GM19351 (cell line): ENCODE results near the gene NUP210L.
"Not testable (repeated sequence)": the region's sequence is repeated elsewhere in the genome, so short reads cannot be mapped to it uniquely, and the experiment has no call there.

Experiments used
- ATAC-seq: cut with Tn5 transposase; IDR thresholded peaks from one replicate; pipeline ENCODE4 v1.9.1; 2021; ENCODE audit warnings: mild to moderate bottlenecking, moderate library complexity; ENCODE audit not compliant: unreplicated experiment

NUP210L gene

DNA sequence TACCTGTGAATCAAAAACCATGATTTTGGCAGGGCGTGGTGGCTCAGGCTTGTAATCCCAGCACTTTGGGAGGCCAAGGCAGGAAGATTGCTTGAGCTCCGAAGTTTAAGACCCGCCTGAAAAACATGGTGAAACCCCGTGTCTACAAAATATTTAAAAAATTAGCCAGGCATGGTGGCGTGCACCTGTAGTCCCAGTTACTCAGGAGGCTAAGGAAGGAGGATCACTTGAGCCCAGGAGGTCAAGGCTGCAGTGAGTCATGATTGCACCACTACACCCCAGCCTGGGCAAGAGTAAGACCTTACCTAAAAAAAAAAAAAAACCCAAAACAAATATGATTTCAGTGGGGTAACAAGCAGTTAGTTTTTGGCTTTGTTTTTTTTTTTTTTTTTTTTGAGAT, 54.7 kb downstream of the NUP210L start:
- not testable (repeated sequence) for ATAC-seq

DNA sequence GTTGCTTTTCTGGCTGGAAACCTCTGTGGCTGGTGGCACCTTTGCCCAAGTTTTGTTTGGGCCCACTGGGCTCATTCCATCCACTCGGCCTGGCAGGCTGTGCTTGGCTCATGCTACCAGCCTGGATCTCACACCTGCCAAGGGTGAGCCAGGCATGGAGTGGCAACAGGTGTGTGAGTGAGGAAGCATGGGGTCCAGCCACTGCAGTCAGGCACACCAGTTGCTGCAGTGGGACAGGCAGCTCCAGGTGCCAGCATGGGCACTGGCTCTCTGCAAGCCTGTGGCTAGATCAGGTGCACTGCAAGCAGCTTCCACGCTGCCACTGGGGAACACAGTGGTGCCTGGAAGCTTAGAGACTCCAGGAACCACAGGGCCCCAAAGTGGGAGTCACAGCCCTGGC, 57.0 kb downstream of the NUP210L start:
- no peak for ATAC-seq

DNA sequence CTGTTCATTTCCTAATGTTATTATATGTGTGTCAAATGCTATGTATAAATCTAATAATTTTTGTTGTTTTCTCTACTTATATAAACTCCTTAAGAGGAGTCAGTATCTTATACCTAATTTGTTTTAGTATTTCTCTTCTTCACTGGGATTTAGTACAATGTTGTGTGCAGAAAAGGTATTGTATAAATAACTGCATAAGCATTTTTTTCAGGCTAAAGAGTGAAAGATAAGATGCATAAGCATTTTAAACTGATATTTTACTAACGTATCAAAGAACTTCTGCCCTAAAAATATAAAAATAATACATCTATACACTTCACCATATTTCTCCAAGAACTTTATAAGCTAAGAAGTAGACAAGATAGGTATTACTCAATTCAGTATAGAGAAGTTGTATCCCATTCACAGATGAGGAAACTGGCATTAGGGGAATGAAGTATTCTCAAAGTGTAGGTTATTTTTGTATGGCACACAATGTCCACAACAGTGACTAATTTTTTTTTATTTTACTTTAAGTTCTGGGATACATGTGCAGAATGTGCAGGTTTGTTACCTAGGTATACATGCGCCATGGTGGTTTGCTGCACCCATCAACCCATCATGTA, 59.3 kb downstream of the NUP210L start:
- no peak for ATAC-seq

GRCh38 chr1:154094411-154094810, 60.5 kb downstream of the NUP210L start:
- no peak for ATAC-seq

- no peak for ATAC-seq
Measured at GRCh38 chr1:154093699-154094098, 61.2 kb downstream of the NUP210L start.

DNA sequence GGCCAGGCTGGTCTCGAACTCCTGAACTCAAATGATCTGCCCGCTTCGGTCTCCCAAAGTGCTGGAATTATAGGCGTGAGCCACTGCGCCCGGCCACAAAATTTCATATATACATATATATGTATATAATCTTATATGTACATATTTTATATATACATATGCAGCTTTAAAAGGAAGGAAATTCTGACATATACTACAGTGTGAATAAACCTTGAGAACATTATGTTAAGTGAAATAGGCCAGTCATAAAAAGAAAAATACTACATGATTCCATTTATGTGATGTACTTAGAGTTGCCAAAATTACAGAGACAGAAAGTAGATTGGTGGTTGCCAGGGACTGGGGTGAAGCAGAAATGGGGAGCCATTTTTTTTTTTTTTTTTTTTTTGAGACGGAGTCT, 63.2 kb downstream of the NUP210L start:
- ATAC-seq, result no peak

DNA sequence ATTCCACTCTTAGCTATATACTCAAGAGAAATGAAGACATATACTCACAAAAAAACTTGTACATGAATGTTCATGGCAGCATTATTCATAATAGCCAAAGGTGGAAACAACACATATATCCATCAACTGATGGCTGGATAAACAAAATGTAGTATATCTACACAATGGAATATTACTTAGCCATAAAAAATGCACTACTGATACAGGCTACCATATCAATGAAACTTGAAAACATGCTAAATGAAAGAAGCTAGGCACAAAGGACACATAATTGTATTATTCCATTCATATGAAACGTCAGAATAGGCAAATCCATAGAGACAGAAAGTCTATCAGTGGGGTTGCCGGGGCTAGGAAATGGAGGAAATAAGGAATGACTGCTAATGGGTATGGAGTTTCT, 67.3 kb downstream of the NUP210L start:
- ATAC-seq, result no peak

DNA sequence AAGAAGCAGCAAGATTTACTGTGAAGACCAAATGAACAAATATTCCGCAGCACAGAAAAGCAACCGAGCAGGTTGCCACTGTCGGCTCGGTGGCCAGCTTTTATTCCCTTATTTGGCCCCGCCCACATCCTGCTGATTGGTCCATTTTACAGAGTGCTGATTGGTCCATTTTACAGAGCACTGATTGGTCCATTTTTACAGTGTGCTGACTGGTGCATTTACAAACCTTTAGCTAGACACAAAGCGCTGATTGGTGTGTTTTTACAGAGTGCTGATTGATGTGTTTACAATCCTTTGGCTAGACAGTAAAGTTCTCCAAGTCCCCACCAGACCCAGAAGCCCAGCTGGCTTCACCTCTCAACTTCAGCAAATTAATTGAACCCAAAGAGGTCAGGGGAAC, 71.8 kb downstream of the NUP210L start:
- not testable (repeated sequence) for ATAC-seq

GRCh38 chr1:154081386-154082126, 73.3 kb downstream of the NUP210L start:
- no peak for ATAC-seq

- ATAC-seq, result no peak
Measured at GRCh38 chr1:154076413-154076812, 78.5 kb downstream of the NUP210L start.

DNA sequence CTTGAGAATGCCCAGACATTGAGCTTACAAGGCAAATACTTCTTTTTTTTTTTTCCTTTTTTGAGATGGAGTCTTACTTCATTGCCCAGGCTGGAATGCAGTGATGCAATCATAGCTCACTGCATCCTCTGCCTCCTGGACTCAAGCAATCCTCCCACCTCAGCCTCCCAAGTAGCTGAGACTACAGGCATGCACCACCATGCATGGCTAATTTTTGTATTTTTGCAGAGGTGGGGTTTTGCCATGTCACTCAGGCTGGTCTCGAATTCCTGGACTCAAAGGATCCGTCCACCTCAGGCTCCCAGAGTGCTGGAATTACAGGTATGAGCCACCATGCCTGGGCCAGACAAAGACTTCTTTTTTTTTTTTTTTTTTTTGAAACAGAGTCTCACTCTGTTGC, 79.1 kb downstream of the NUP210L start:
- ATAC-seq, result no peak

GRCh38 chr1:154062309-154062708, 92.6 kb downstream of the NUP210L start:
- ATAC-seq, result no peak

DNA sequence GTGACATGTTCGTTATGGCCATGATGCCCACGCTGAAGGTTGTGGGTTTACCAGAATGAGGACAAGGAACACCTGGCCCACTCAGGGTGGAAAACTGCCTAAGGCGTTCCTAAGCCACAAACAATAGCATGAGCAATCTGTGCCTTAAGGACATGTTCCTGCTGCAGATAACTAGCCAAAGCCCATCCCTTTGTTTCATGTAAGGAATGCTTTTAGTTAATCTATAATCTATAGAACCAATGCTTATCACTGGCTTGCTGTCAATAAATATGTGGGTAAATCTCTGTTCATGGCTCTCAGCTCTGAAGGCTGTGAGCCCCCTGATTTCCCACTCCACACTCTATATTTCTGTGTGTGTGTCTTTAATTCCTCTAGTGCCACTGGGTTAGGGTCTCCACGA, 107.4 kb downstream of the NUP210L start:
- ATAC-seq, result not testable (repeated sequence)

DNA sequence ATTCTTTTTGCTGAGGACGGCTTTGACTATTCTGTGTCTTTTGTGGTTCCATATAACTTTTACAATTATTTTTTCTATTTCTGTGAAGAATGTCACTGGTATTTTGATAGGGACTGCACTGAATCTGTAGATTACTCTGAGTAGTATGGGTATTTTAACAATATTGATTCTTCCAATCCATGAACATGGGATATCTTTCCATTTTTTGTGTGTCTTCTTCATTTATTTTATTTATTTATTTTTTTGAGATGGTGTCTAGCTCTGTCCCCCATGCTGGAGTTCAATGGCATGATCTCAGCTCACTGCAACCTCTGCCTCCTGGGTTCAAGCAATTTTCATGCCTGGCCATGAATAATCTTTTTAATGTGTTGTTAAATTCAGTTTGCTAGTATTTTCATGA, 121.2 kb downstream of the NUP210L start:
- not testable (repeated sequence) for ATAC-seq

- no peak for ATAC-seq
Measured at GRCh38 chr1:154019940-154020339, 134.9 kb downstream of the NUP210L start.

DNA sequence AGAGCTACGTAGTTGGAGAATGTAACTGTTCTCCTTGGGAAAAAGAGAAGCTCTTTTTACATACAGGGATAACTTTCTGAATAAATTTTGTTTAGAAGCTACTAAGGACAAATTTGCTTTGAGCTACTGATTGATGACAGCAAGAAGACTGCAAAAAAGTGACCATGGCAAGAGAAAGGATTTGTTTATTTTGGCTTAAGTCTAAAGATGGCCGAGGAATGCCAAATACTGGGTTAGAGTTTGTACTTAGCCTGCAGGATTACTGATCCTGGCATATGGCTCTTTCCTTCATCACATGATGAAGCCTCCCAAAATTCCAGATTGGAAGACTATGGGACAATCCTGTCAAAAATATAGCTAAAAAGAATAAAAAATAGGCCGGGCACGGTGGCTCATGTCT, 135.6 kb downstream of the NUP210L start:
- ATAC-seq, result no peak

DNA sequence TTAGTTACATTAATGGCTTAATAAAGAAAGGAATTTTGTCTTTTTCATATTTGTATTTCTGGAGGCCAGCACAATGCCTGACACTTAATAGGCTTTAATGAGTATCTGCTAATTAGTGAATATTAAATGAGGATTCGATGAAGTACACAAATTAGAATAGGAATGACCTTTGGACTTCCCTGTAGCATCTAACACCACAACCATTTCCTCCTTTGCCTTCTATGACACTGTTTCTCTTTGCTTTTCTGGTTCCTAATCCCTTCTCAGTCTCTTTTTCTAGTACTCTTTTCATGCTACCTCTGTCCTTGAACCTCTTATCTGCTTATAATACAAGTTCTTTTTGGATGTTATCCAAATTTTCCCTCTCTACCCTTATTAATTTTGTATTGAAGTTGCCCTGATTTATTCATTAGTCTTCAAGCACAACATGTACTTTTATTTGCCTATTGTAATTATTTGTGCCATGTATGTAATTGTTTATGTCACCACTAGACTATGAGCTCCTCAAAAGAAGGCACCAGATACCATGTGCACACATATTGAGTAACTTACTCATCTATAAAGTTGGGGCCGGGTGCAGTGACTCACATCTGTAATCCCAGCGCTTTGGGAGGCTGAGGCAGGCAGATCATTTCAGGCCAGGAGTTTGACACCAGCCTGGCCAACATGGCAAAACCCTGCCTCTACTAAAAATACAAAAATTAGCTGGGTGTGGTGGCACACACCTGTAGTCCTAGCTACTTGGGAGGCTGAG, 140.5 kb downstream of the NUP210L start:
- no peak for ATAC-seq

DNA sequence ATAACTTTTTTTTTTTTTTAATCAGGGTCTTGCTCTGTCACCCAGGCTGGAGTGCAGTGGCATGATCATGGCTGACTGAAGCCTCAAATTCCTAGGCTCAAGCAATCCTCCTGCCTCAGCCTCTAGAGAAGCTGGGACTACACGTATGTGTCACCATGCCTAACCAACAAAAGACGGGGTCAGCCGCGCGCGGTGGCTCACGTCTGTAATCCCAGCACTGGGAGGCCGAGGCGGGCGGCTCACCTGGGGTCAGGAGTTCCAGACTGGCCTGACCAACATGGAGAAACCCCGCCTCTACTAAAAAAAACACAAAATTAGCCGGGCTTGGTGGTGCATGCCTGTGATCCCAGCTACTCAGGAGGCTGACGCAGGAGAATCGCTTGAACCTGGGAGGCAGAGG, 142.3 kb downstream of the NUP210L start:
- ATAC-seq, result not testable (repeated sequence)

DNA sequence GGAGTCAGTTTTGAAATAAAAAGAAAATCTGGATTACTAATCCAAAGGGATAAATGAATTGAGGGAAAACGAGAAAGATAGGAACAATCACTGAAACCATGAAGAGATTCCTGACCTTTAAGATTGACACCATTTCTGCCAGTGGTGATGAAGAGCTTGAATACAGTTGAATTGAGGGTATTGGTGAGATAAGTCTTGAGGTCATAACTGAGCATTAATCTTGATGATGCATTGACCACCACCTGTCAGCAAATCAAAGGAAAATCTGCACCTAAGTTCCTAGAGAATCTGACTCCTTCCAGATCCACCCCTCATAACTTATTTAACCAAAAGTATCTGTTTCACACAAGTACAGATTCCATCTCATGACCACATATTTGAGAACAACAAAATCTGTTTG, 142.7 kb downstream of the NUP210L start:
- no peak for ATAC-seq

GRCh38 chr1:154006136-154006535, 148.7 kb downstream of the NUP210L start:
- ATAC-seq, result no peak

- ATAC-seq, result no peak
Measured at GRCh38 chr1:154000420-154000819, 154.5 kb downstream of the NUP210L start.

- ATAC-seq, result not testable (repeated sequence)
Measured at GRCh38 chr1:153996882-153997281, 158.0 kb downstream of the NUP210L start.
